K562 (cell line): ENCODE results near the gene MED15. TPM values are rescaled to one million over a fixed set of nuclear protein-coding genes. Genes with fewer than 3 reads are reported as not detected.

Experiments
- ATAC-seq: fragments of 200-7000 bp; cut with Tn5 transposase; 3 replicates; pipeline ENCODE4 v1.9.1; 2020; ENCODE audit warnings: moderate library complexity
- BruUV-seq: library from RNA; stranded (reverse); fragments of 400-500 nt; replicated peaks from 2 replicates; lab custom pipeline; 2021; lab: Mats Ljungman, UMichigan
- CTCF ChIA-PET: fragments of 300-600 bp; formaldehyde crosslinking; extraction: SDS; loops from one replicate; lab custom pipeline; 2021; ENCODE audit warnings: low intra/inter-chr PET ratio; lab: Yijun Ruan, JAX
- POLR2A ChIA-PET: fragments of 300-600, 350-650 bp; sonication (Branson Sonifier 250); formaldehyde crosslinking; extraction: SDS; loops from one replicate; lab custom pipeline; 2021; ENCODE audit warnings: antibody characterized with exemption, inconsistent platforms; lab: Yijun Ruan, JAX
- DNase-seq, 4 experiments: peaks; one replicate each; pipeline versions ENCODE4 v3.0.0 to v3.0.0-alpha.2; 2011 to 2018; ENCODE audit warnings: low spot score in 3 of 4, mixed read lengths in 3 of 4; ENCODE audit errors: extremely low read depth in 1 of 4
- FAIRE-seq: peaks from 2 replicates; lab custom pipeline; 2011; peaks lifted over from hg19 to GRCh38; lab: Jason Lieb, UNC
- H2AFZ ChIP-seq: 2 replicates; pipeline ENCODE4 v1.6.0; 2011; ENCODE audit warnings: low read depth, low read length, control low read depth, inconsistent platforms
- H3K27ac ChIP-seq: fragments of 200-600 bp; 3 replicates; pipeline ENCODE4 v1.8.0; 2011; ENCODE audit warnings: low read depth, mild to moderate bottlenecking, control low read depth, inconsistent platforms, low read length, moderate library complexity, mixed read lengths; ENCODE audit errors: extremely low read depth
- H3K27me3 ChIP-seq, 2 experiments: fragments of 300-600 bp in 1 of 2; 2 replicates in 1 of 2; 3 replicates in 1 of 2; pipeline versions ENCODE4 v1.6.0 to v1.8.0; 2011; ENCODE audit warnings: inconsistent platforms in 2 of 2, low read length in 2 of 2, mild to moderate bottlenecking in 1 of 2, mixed read lengths in 1 of 2, moderate library complexity in 1 of 2; ENCODE audit not compliant: control insufficient read depth in 2 of 2, insufficient read depth in 2 of 2
- H3K36me3 ChIP-seq: fragments of 300-600 bp; 3 replicates; pipeline ENCODE4 v1.8.0; 2011; ENCODE audit warnings: mild to moderate bottlenecking, low read length, inconsistent platforms; ENCODE audit not compliant: control insufficient read depth, insufficient read depth
- H3K4me1 ChIP-seq, 2 experiments: fragments of 200-600 bp in 1 of 2; replicated peaks in 1 of 2; 2 replicates in 1 of 2; 3 replicates in 1 of 2; pipeline versions ENCODE4 v1.5.1 to v1.8.0; 2011; ENCODE audit warnings: inconsistent platforms in 2 of 2, low read length in 2 of 2, mild to moderate bottlenecking in 1 of 2, mixed read lengths in 1 of 2, moderate library complexity in 1 of 2; ENCODE audit not compliant: control insufficient read depth in 2 of 2, insufficient read depth in 2 of 2
- H3K4me2 ChIP-seq: 2 replicates; pipeline ENCODE4 v1.6.1; 2011; ENCODE audit warnings: low read length, control low read depth, inconsistent platforms, mixed read lengths; ENCODE audit not compliant: insufficient read depth
- H3K4me3 ChIP-seq: fragments of 200-600 bp; sonication (generic), shearing (Covaris generic); 2 replicates; pipeline ENCODE4 v1.5.1; 2016; ENCODE audit warnings: control low read depth, inconsistent platforms
- H3K79me2 ChIP-seq: fragments of 200-600 bp; 3 replicates; pipeline ENCODE4 v1.8.0; 2011; ENCODE audit warnings: low read length, inconsistent platforms; ENCODE audit not compliant: control insufficient read depth, insufficient read depth
- H3K9ac ChIP-seq, 2 experiments: 2 replicates each; pipeline versions ENCODE4 v1.6.0 to v1.6.1; 2011; ENCODE audit warnings: low read depth in 2 of 2, low read length in 2 of 2, control low read depth in 1 of 2, inconsistent platforms in 1 of 2, mild to moderate bottlenecking in 1 of 2, mixed read lengths in 1 of 2; ENCODE audit not compliant: insufficient read depth in 1 of 2
- H3K9me1 ChIP-seq: one replicate; pipeline ENCODE4 v1.6.0; 2011; ENCODE audit warnings: inconsistent platforms, mild to moderate bottlenecking, low read length, moderate library complexity; ENCODE audit not compliant: control insufficient read depth, insufficient read depth
- H3K9me3 ChIP-seq: replicated peaks from 2 replicates; pipeline ENCODE4 v1.5.1; 2011; ENCODE audit warnings: low read depth, low read length, inconsistent platforms; ENCODE audit not compliant: control insufficient read depth, insufficient read depth
- H4K20me1 ChIP-seq: replicated peaks from 2 replicates; pipeline ENCODE4 v1.6.1; 2011; ENCODE audit warnings: low read length, inconsistent platforms, mixed read lengths; ENCODE audit not compliant: control insufficient read depth, insufficient read depth
- ARHGAP35 ChIP-seq: fragments of 450-650 bp; IDR thresholded peaks from 2 replicates; pipeline ENCODE4 v1.6.1; 2018; ENCODE audit not compliant: partially characterized antibody
- C11orf30 ChIP-seq: fragments of 450-650 bp; IDR thresholded peaks from 2 replicates; pipeline ENCODE4 v1.6.1; 2016; ENCODE audit warnings: low read depth, mild to moderate bottlenecking
- CREBBP ChIP-seq: IDR thresholded peaks from one replicate; pipeline ENCODE4 v1.6.1; 2012; ENCODE audit warnings: low read depth, mild to moderate bottlenecking, control low read depth, inconsistent platforms, low read length
- ELF4 ChIP-seq: fragments of 450-650 bp; formaldehyde crosslinking; IDR thresholded peaks from 2 replicates; pipeline ENCODE4 v1.4.0; 2022; ENCODE audit warnings: missing genetic modification characterization
- EWSR1 ChIP-seq: fragments of 450-650 bp; IDR thresholded peaks from 2 replicates; pipeline ENCODE4 v1.6.1; 2018; ENCODE audit warnings: borderline replicate concordance, mild to moderate bottlenecking, low read depth, moderate library complexity; ENCODE audit not compliant: partially characterized antibody
- FOXM1 ChIP-seq, 2 experiments: fragments of 450-650 bp in 1 of 2; sonication (generic) in 1 of 2; formaldehyde crosslinking in 1 of 2; IDR thresholded peaks; 2 replicates each; pipeline versions ENCODE4 v1.6.1 to v1.9.0; 2017 to 2022; ENCODE audit warnings: low read depth in 2 of 2, mild to moderate bottlenecking in 2 of 2, missing genetic modification reagents in 1 of 2, moderate library complexity in 1 of 2
- FOXO4 ChIP-seq: fragments of 450-650 bp; formaldehyde crosslinking; IDR thresholded peaks from 2 replicates; pipeline ENCODE4 v1.4.0; 2020; ENCODE audit warnings: mild to moderate bottlenecking, moderate library complexity
- GTF2E2 ChIP-seq: fragments of 200-800 bp; sonication (Bioruptor generic); IDR thresholded peaks from 2 replicates; pipeline ENCODE4 v1.6.1; 2016; ENCODE audit warnings: missing genetic modification characterization, missing compliant biosample characterization
- HBP1 ChIP-seq: fragments of 450-650 bp; formaldehyde crosslinking; IDR thresholded peaks from 2 replicates; pipeline ENCODE4 v1.4.0; 2022; ENCODE audit warnings: missing genetic modification characterization
- MAFK ChIP-seq: IDR thresholded peaks from 2 replicates; pipeline ENCODE4 v1.6.1; 2011; ENCODE audit warnings: low read length, improper control_type of control experiment
- MIER1 ChIP-seq: fragments of 450-650 bp; IDR thresholded peaks from 2 replicates; pipeline ENCODE4 v1.6.1; 2016; ENCODE audit warnings: antibody characterized with exemption, mild to moderate bottlenecking, low read depth
- MXD1 ChIP-seq: fragments of 250-450 bp; sonication (Bioruptor Pico); IDR thresholded peaks from 2 replicates; pipeline ENCODE4 v1.8.0; 2021; ENCODE audit warnings: borderline replicate concordance, mild to moderate bottlenecking, moderate library complexity; ENCODE audit not compliant: poor library complexity, severe bottlenecking
- RAD21 ChIP-seq, 2 experiments: fragments of 250-450 bp in 1 of 2; fragments of 450-650 bp in 1 of 2; sonication (Bioruptor Pico) in 1 of 2; formaldehyde crosslinking in 1 of 2; IDR thresholded peaks in 1 of 2; conservative IDR thresholded peaks in 1 of 2; 2 replicates each; pipeline versions ENCODE4 v1.4.0 to v1.8.0; 2020 to 2022; ENCODE audit warnings: mild to moderate bottlenecking in 2 of 2, moderate library complexity in 1 of 2
- SAP30 ChIP-seq: fragments of 200-600 bp; sonication (generic); IDR thresholded peaks from 2 replicates; pipeline ENCODE4 v1.6.1; 2012; ENCODE audit warnings: borderline replicate concordance, low read depth, mild to moderate bottlenecking, moderate library complexity, low read length, control low read depth, inconsistent platforms; ENCODE audit not compliant: insufficient read depth, poor library complexity, severe bottlenecking
- SP2 ChIP-seq: IDR thresholded peaks from 2 replicates; pipeline ENCODE4 v1.6.1; 2011; ENCODE audit warnings: mild to moderate bottlenecking, low read depth, low read length, moderate library complexity; ENCODE audit not compliant: poor library complexity, severe bottlenecking; ENCODE audit errors: extremely low read depth
- ZNF184 ChIP-seq: sonication (generic); formaldehyde crosslinking; IDR thresholded peaks from 2 replicates; pipeline ENCODE4 v1.5.0; 2020; ENCODE audit warnings: missing genetic modification reagents
- ZNF408 ChIP-seq: fragments of 250-450 bp; sonication (Bioruptor Pico); IDR thresholded peaks from 2 replicates; pipeline ENCODE4 v1.4.0; 2020; ENCODE audit warnings: low read depth, mild to moderate bottlenecking, moderate library complexity
- ZNF436 ChIP-seq: fragments of 250-450, 450-650 bp; sonication (Bioruptor Pico); formaldehyde crosslinking; IDR thresholded peaks from 2 replicates; pipeline ENCODE4 v1.7.0; 2020; ENCODE audit warnings: mild to moderate bottlenecking
- ZNF778 ChIP-seq: fragments of 450-650 bp; formaldehyde crosslinking; IDR thresholded peaks from 2 replicates; pipeline ENCODE4 v1.4.0; 2020; ENCODE audit warnings: mild to moderate bottlenecking, moderate library complexity
- WGBS: fragments of 100-300 bp; shearing (Covaris generic); methylation state at CpG from one replicate; pipeline ENCODE4 v1.1.6; 2016; ENCODE audit warnings: low coverage, mixed read lengths; ENCODE audit not compliant: insufficient coverage; ENCODE audit errors: missing lambda C conversion rate; 5-methylcytosine and 5-hydroxymethylcytosine counted together
- in situ Hi-C: fragments of 300-500 bp; cut with MboI; formaldehyde crosslinking; loops from 4 replicates; pipeline ENCODE4 v1.15.0; 2018; ENCODE audit warnings: inconsistent platforms, mixed read lengths
- intact Hi-C: fragments of 100-400 bp; cut with micrococcal nuclease; formaldehyde crosslinking; loops from 2 replicates; pipeline ENCODE4 v1.14.2; 2022
- polyA plus RNA-seq, 8 experiments: library from polyadenylated mRNA; depleted of rRNA in 4 of 8; stranded (reverse) in 5 of 8; unstranded in 3 of 8; fragments of >200 nt; fragmentation: Nextera tagmentation in 2 of 8; fragmentation: Illumina TruSeq in 1 of 8; extraction: Ambion mirVana in 2 of 8; extraction: Trizol in 1 of 8; gene quantifications; 2 replicates each; pipeline versions ENCODE4 v1.2.1 to v1.2.3, GENCODE V29; 2011 to 2014; ENCODE audit warnings: inconsistent platforms in 1 of 8, missing spikeins in 1 of 8
- total RNA-seq, 7 experiments: library from RNA; depleted of rRNA in 6 of 7; stranded (reverse); fragments of >200 nt in 6 of 7; fragmentation: Illumina TruSeq in 2 of 7; extraction: Trizol in 2 of 7; gene quantifications; 2 replicates each; pipeline versions ENCODE4 v1.2.1 to v1.2.3, GENCODE V29; 2011 to 2021; ENCODE audit warnings: low replicate concordance in 1 of 7

The MED15 gene
- total and polyA plus RNA-seq, 9 of the 15 experiments (the other 6 are each of a cell fraction or from before 2014, with no cell fraction given) = 4.0 to 271 (median 60.1) TPM

GRCh38 chr22:20548806-20549205 is 41.4 kb downstream of the MED15 start:
- FAIRE-seq (no peak), DNase-seq (no peak), ATAC-seq (no peak)
- BruUV-seq = no TSS peak
- peaks cover 22% of the 10 kb centered on the region for H3K9me1 ChIP-seq
- H3K4me1 ChIP-seq = peaks cover 34 to 39% of the 10 kb centered on the region in 2 experiments
- no peaks in the 10 kb centered on the region for H3K9me3 ChIP-seq
- peaks cover 68% of the 10 kb centered on the region for H3K79me2 ChIP-seq
- H3K27ac ChIP-seq = no peak overlapping the region
- no peak overlapping the region for H3K4me2 ChIP-seq
- ChIA-PET POLR2A (interaction anchor here (2.2 to 68.9 kb wide), 3 partner anchors 9 to 29 kb away, joined by 10 to 1693 read pairs (median 186); partner anchors contain the start of gene MED15), CTCF (interaction anchor here (0.6 to 1.1 kb wide), 2 partner anchors 15 to 1372 kb away, joined by 3 read pairs; no protein-coding TSS in a partner anchor)
- H3K9ac ChIP-seq = peak overlapping the region in 1 of 2 experiments; percentile 16; a peak in 2 of 4 replicates
- H3K36me3 ChIP-seq = peaks cover 77% of the 10 kb centered on the region
- H2AFZ ChIP-seq = no peak overlapping the region
- WGBS = 72% methylated on average over 4 of the region's 4 CpGs
- H3K27me3 ChIP-seq = no peaks in the 10 kb centered on the region
- peaks cover 54% of the 10 kb centered on the region for H4K20me1 ChIP-seq
- in situ Hi-C loops = no loop called here
- H3K4me3 ChIP-seq = no peak overlapping the region
- intact Hi-C loops = loop anchor here (2.0 kb wide), 1 partner anchor 14 kb away; no protein-coding TSS in a partner anchor
- peak; percentile 79; the same call in 1 of the 2 replicates for TF ChIP-seq ELF4 (CRISPR knock-in tag)
- no peak for TF ChIP-seq MIER1
- 0 out of 2 replicates have a peak, but pooled peaks have one; percentile 10 for TF ChIP-seq ZNF778 (CRISPR knock-in tag)
- TF ChIP-seq FOXO4 = no peak
- no peak for TF ChIP-seq ZNF184 (CRISPR knock-in tag)
- no peak for TF ChIP-seq CREBBP
- TF ChIP-seq C11orf30 = no peak
- peak; percentile 14 for TF ChIP-seq MXD1
- TF ChIP-seq ZNF436 (CRISPR knock-in tag) = 0 out of 2 replicates have a peak, but pooled peaks have one; percentile 31
- peak; percentile 16; the same call in 1 of the 2 replicates for TF ChIP-seq MAFK
- TF ChIP-seq FOXM1 (IDR thresholded peaks at IDR 0.05; ENCODE audit: low read depth) = no peak
- no peak for TF ChIP-seq FOXM1 (CRISPR knock-in tag; IDR thresholded peaks at IDR 0.05; ENCODE audit: low read depth)
- TF ChIP-seq GTF2E2 (tag) = peak; percentile 59; the same call in 1 of the 2 replicates
- 0 out of 2 replicates have a peak, but pooled peaks have one; percentile 49 for TF ChIP-seq HBP1
- no peak for TF ChIP-seq SAP30
- TF ChIP-seq EWSR1 = no peak
- TF ChIP-seq ZNF408 (CRISPR knock-in tag) = no peak
- TF ChIP-seq ARHGAP35 = no peak
- no peak for TF ChIP-seq SP2
- TF ChIP-seq RAD21 (CRISPR knock-in tag; conservative IDR thresholded peaks at IDR 0.05 in 1 of 2, IDR thresholded peaks at IDR 0.05 in 1 of 2) = no peak
